ENCODE measurements around the gene EIF3F.

EIF3F gene

DNA sequence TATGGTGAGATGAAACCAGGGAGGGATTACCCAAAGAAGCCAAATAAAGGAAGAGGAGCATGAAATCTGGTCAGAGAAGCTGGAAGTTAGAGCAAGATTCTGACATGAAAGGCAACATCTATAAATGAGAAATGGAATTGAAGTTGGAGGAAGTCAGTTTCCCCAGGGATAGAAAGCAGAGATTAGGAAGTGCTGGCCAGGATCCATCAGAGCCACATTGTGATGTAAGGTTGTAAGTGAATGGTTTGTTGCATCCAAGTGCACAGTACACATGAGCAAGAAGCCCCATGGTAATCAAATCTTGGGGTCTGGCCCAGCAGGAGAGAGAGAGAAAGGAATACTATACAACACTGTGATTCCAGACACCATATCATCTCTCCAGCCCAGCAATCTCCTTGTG lies 15.3 kb upstream of the EIF3F start:
- no peak overlapping the region for H3K4me3 ChIP-seq (replicated peaks; ENCODE audit: insufficient read depth, low read length)
- no peak for DNase-seq (ENCODE audit: low read depth in 1 of 2, low spot score in 1 of 2)
- no peak overlapping the region for H3K27ac ChIP-seq (replicated peaks)
- no peaks in the 10 kb centered on the region for H3K27me3 ChIP-seq (ENCODE audit: insufficient read depth, poor library complexity, severe bottlenecking)
- TF ChIP-seq GABPA (IDR thresholded peaks at IDR 0.05; ENCODE audit: low read depth): no peak
- TF ChIP-seq, protein P1, sequence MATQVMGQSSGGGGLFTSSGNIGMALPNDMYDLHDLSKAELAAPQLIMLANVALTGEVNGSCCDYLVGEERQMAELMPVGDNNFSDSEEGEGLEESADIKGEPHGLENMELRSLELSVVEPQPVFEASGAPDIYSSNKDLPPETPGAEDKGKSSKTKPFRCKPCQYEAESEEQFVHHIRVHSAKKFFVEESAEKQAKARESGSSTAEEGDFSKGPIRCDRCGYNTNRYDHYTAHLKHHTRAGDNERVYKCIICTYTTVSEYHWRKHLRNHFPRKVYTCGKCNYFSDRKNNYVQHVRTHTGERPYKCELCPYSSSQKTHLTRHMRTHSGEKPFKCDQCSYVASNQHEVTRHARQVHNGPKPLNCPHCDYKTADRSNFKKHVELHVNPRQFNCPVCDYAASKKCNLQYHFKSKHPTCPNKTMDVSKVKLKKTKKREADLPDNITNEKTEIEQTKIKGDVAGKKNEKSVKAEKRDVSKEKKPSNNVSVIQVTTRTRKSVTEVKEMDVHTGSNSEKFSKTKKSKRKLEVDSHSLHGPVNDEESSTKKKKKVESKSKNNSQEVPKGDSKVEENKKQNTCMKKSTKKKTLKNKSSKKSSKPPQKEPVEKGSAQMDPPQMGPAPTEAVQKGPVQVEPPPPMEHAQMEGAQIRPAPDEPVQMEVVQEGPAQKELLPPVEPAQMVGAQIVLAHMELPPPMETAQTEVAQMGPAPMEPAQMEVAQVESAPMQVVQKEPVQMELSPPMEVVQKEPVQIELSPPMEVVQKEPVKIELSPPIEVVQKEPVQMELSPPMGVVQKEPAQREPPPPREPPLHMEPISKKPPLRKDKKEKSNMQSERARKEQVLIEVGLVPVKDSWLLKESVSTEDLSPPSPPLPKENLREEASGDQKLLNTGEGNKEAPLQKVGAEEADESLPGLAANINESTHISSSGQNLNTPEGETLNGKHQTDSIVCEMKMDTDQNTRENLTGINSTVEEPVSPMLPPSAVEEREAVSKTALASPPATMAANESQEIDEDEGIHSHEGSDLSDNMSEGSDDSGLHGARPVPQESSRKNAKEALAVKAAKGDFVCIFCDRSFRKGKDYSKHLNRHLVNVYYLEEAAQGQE (IDR thresholded peaks at IDR 0.05; ENCODE audit: insufficient replicate concordance, low read depth): no peak
- TF ChIP-seq POLR2AphosphoS5 (IDR thresholded peaks at IDR 0.05; ENCODE audit: low read depth): no peak
- no peak for TF ChIP-seq SPI1 (IDR thresholded peaks at IDR 0.05; ENCODE audit: borderline replicate concordance, low read depth)
- TF ChIP-seq, protein P2, sequence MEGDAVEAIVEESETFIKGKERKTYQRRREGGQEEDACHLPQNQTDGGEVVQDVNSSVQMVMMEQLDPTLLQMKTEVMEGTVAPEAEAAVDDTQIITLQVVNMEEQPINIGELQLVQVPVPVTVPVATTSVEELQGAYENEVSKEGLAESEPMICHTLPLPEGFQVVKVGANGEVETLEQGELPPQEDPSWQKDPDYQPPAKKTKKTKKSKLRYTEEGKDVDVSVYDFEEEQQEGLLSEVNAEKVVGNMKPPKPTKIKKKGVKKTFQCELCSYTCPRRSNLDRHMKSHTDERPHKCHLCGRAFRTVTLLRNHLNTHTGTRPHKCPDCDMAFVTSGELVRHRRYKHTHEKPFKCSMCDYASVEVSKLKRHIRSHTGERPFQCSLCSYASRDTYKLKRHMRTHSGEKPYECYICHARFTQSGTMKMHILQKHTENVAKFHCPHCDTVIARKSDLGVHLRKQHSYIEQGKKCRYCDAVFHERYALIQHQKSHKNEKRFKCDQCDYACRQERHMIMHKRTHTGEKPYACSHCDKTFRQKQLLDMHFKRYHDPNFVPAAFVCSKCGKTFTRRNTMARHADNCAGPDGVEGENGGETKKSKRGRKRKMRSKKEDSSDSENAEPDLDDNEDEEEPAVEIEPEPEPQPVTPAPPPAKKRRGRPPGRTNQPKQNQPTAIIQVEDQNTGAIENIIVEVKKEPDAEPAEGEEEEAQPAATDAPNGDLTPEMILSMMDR (IDR thresholded peaks at IDR 0.05; ENCODE audit: insufficient read depth, low read length): no peak

DNA sequence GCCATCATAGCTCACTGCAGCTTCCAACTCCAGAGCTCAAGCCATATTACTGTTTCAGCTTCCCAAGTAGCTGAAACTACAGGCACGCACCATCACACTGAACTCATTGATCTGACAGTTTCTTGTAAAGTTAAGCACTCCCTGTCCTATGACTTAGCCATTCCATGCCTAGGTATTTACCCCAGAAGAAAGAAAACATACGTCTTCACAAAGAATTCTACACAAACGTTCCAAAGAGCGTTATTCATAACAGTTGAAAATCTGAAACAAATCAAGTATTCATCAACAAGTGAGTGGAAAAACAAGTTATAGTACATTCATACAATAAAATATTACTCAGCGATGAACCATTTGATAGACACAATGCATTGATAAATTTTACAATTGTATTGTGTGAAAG lies 14.1 kb upstream of the EIF3F start:
- Histone ChIP-seq H3K27me3 (ENCODE audit: insufficient read depth, poor library complexity, severe bottlenecking) (no peaks in the 10 kb centered on the region), H3K27ac (replicated peaks) (no peak overlapping the region), H3K4me3 (replicated peaks; ENCODE audit: insufficient read depth, low read length) (no peak overlapping the region)
- DNase-seq (ENCODE audit: low read depth in 1 of 2, low spot score in 1 of 2): no peak
- no peak for TF ChIP-seq SPI1 (IDR thresholded peaks at IDR 0.05; ENCODE audit: borderline replicate concordance, low read depth)
- TF ChIP-seq POLR2AphosphoS5 (IDR thresholded peaks at IDR 0.05; ENCODE audit: low read depth): no peak
- TF ChIP-seq, protein P1 (IDR thresholded peaks at IDR 0.05; ENCODE audit: insufficient replicate concordance, low read depth): no peak
- TF ChIP-seq, protein P2 (IDR thresholded peaks at IDR 0.05; ENCODE audit: insufficient read depth, low read length): no peak
- TF ChIP-seq GABPA (IDR thresholded peaks at IDR 0.05; ENCODE audit: low read depth): no peak

GRCh38 chr11:7974668-7975067 lies 12.5 kb upstream of the EIF3F start:
- TF ChIP-seq, protein P2 (IDR thresholded peaks at IDR 0.05; ENCODE audit: insufficient read depth, low read length): no peak
- TF ChIP-seq, protein P1 (IDR thresholded peaks at IDR 0.05; ENCODE audit: insufficient replicate concordance, low read depth): no peak
- TF ChIP-seq SPI1 (IDR thresholded peaks at IDR 0.05; ENCODE audit: borderline replicate concordance, low read depth): no peak
- no peak for TF ChIP-seq GABPA (IDR thresholded peaks at IDR 0.05; ENCODE audit: low read depth)
- TF ChIP-seq POLR2AphosphoS5 (IDR thresholded peaks at IDR 0.05; ENCODE audit: low read depth): no peak
- Histone ChIP-seq H3K27ac (replicated peaks) (no peak overlapping the region), H3K4me3 (replicated peaks; ENCODE audit: insufficient read depth, low read length) (no peak overlapping the region), H3K27me3 (ENCODE audit: insufficient read depth, poor library complexity, severe bottlenecking) (no peaks in the 10 kb centered on the region)
- DNase-seq (ENCODE audit: low read depth in 1 of 2, low spot score in 1 of 2): no peak

Measured in HL-60 (cell line).